HG03354 (cell line): Measurements from ENCODE around the gene SND1.

Experiments
- ATAC-seq: cut with Tn5 transposase; IDR thresholded peaks from one replicate; pipeline ENCODE4 v1.9.1; 2021; ENCODE audit warnings: mild to moderate bottlenecking; ENCODE audit not compliant: unreplicated experiment, poor library complexity, severe bottlenecking

SND1 gene

DNA sequence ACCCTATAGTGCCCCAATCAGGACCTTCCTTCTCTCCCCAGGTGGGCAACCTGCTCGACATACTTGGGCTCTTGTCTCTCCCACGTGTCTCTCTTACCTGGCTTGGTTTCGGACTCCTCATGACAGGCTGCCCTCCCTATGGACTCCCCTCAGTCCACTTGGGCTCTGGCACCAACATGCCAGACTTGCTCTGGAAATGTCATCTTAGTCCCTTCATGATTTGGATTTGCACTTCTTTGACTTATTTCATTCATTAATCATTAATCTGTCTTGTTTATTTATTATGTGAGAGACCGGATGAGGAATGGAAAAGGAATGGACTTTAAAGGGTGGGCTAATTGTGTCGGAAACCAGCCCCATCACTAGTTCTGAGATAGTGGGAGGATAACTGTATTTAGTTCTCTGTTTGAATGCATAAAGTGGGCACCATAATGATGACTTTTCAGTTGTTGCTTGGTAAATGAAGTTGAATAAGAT is 108.0 kb downstream of the SND1 start:
- no peak for ATAC-seq

- ATAC-seq, result no peak
These were observed 108.5 kb downstream of the SND1 start for GRCh38 chr7:127760436-127761031.

- ATAC-seq, result no peak
These were observed 109.2 kb downstream of the SND1 start for GRCh38 chr7:127761196-127761595.

DNA sequence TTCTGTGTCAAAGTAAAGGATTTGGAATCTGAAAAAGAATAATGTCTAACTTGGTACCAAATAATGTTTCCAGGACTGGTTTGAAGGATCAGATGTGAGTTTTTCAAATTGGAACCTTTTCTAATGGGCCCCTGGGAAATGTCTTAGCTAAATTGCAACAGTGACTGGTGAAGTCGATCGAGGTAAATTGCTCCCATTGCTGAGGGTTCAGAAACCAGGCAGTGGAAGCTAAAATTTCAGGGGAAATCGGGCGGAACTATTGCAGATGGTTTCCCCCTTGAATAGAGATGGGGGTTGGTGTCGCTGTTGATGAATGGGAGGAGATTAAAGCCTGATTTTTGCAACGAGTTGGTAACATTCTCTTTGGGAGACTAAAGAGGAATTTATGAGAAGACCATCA is 112.7 kb downstream of the SND1 start:
- ATAC-seq, result no peak

GRCh38 chr7:127765150-127765549 is 113.2 kb downstream of the SND1 start:
- no peak for ATAC-seq

DNA sequence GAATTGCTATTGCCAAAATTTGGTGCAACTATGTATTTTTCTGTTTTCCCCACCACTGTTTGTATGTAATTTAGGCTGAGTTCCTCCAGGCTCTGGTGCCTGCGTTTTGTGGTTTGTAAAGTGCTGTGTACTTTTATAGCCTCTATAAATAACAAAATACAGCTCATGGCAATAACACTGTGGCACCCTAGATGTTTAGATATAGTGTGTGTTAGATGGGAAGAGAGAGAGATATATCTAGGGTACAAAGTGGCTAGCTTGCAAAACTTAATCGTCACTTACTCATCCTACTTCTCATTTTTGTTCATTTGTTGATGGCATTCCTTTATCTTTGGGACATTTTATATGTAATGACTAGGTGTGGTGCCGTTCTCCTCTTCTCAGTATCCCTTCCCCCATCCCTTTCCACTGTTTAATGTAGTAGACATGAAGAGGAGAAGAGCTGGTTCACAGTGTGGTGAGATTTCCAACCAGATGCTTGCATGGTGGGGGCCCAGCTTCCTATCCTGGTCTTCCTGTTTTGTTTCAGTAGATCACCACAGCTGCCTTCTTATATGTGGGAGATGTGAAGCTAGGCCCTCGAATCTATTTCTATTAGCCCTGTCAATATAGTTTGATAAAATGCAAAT is 115.0 kb downstream of the SND1 start:
- no peak for ATAC-seq

DNA sequence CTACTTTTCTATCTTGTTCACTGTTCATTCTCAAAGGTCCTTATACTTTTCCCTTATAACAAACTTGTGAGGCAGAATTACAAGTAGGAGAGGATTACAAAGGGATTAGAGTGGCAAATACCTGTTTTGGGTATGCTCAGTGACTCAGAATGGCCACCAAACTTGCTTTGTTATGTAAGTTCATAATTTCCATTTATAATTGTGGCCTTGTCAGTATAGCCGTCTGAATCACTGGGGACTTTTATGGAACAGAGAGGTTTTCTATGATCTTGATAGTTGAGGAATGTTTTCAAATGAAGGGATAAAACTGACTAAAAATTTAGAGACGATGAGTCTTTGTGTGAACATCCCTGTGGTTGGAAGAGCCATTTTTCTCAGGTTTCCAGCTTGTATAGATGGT is 116.2 kb downstream of the SND1 start:
- no peak for ATAC-seq

DNA sequence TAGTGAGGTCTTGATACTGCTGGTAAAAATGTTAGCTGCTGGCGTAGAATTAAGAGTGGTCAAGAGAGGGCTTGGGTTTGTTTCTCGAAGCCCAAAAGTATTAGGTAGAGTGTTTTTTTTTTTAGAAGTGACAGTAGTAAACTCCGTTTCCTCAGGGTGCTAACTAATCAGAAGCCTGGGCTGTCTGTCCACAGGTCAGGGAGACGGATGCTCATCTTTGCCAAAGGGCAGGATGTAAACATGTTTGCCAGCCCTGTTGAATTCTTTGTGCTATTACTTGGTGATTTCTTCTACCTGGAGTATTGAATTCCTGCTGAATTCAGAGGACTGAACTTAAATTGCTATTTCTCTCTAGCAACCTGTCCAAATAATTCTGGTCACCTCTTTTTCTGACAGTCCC is 117.1 kb downstream of the SND1 start:
- no peak for ATAC-seq

DNA sequence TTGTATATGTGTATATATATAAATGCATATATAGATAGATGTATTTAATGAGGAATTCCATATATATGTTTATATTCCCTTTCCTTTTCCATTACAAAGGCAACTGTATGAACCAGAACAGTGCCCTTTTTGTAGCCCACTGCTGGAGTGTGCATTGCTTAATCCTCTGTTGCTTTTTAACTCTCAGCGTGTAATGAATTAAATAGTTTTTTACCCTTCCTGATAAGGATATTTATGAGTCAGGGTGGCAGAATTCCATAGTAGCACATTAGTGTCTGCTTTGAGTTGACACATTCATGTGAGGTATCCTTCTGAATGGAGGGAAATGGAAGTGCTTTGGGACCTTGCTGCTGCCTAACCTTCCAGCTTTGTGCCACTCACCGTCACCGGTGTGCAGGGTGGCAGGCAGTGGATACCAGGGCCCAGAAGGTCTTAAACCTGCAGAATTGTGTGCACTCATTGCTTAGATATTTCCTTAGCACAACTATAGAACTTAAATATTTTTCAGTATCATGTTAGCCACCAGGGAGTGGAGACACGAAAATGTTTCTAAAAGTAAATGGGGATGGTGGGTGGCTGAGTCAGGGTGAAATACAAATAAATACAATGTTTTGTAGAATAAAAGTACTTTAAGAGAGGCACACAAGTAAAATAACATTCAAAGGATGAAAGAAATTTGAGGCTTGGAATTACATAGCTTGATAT is 117.9 kb downstream of the SND1 start:
- no peak for ATAC-seq

GRCh38 chr7:127770885-127771284 is 118.9 kb downstream of the SND1 start:
- no peak for ATAC-seq

DNA sequence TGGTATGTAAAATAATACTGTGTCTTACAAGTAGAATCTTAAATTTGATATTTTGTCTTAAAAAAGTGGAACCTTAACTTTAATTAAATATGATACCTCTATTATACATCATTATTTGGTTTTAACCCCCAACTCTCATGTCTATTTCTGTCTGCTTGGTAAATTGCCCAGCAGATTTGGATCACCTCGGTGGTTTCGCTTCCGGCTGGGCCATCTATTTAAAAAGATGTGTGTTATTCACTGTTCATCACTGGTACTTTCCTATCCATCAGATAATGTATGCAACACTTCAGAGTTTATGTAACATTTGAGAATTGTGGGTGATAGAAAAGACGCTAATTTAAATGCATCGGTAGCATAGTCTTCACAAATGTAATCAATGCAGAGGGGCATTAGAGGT is 119.7 kb downstream of the SND1 start:
- ATAC-seq, result no peak

DNA sequence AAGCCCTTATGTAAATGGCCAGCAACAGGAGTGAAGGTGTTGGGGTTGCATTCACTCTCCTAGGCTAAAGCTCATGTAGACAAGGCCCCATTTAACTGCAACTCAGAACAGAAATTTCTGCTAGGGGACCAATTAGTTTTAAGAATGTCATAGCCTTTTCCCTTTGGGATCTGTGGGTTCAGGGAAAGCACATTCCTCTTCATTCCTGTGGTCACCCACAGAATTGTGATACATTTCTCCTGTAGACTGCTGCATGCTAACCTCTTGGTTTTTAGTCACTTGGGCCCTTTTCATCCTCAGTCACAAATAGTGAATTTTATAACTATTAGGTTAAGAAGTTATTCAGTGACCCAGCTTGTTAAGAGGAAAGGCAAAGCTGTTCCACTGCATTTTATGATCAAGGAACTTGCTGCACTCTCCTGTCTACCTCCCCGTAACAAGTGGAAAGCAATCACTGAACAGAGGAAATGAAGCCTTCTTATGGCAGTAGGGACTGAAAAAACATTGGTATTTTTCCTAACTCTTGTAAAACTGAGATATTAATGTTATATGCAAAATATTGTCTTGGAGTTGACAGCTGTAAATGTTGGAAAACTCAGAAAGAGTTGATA is 124.9 kb downstream of the SND1 start:
- no peak for ATAC-seq

DNA sequence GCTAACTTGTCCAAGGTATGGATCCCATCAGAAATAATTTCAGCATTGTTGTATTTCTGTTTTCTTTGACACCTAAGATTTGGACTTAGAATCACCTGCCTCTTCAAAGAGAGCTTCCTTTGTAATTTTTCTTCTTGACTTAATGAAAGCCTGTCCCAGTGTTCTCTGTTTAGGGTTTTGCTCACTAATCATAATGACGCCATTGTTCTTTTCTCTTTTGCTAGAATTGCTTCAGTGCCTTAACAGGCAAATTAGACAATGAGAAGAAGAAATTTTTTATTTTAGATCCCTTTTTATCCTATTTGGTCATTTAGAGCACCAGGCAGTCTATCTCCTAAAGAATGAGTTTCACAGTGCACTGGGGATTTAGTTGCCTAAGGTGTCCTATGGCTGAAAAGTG is 128.5 kb downstream of the SND1 start:
- ATAC-seq, result no peak

GRCh38 chr7:127781081-127781480 is 129.1 kb downstream of the SND1 start:
- ATAC-seq, result no peak

GRCh38 chr7:127782075-127782474 is 130.1 kb downstream of the SND1 start:
- no peak for ATAC-seq

DNA sequence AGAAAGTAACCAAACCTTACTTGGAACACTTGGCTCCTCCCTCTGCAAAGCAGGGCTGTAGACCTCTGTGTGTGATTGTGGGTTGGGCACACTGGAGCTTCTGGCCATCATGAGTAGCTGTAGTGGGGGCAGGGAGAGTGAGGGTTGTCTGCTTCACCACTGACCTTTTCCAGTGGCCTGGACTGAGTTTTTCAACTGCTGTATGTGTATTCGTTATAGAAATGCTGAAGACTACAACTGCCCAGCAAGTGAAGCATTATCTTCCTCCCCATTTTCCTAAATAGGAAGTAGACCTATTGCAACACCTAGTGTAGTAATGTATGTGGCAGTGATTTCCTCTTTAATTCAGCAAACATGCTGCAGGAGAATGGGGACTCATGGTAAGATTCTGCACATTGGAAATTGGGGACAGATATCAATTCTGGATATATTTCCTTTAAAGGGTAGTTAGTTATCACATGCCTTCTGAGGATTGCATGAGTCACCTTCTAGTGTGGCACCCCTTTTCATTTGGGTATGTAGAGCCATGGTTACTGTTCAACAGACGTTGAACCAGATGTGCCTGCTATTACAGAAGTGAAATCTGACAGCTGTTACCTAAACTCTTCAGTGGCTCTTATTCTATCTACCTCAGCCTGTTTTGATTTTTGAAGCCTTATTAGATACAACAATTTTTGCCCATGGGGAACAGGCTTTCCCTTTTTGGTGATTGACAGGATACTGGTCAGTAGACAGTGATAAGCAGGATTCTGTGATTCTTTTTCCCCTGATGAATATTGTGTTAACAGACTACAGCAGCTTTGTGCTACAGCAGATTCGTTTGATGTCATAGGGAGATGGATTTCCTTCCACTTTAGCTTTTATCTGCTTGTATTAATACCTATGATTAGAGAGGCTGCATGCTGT is 130.9 kb downstream of the SND1 start:
- peak; percentile 97 for ATAC-seq

GRCh38 chr7:127786184-127786583 is 134.2 kb downstream of the SND1 start:
- no peak for ATAC-seq

DNA sequence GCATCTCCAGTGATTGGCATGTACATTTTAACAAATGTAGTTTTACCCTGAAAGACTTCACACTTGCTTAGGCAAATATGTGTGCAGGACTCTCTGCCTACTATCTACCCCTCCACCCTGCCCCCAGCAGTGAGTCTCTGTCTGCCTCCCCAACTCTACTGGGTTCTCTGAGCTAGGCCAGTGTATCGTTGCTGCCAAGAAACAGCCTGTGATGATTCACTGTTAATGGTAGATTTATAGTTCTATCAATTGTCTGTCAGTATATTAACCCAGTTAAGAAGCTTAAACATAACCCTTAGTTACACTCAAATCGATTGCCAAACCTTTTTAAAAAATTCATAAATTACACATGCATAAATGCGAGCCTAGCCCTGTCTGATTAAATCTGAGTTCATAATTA is 137.0 kb downstream of the SND1 start:
- no peak for ATAC-seq

DNA sequence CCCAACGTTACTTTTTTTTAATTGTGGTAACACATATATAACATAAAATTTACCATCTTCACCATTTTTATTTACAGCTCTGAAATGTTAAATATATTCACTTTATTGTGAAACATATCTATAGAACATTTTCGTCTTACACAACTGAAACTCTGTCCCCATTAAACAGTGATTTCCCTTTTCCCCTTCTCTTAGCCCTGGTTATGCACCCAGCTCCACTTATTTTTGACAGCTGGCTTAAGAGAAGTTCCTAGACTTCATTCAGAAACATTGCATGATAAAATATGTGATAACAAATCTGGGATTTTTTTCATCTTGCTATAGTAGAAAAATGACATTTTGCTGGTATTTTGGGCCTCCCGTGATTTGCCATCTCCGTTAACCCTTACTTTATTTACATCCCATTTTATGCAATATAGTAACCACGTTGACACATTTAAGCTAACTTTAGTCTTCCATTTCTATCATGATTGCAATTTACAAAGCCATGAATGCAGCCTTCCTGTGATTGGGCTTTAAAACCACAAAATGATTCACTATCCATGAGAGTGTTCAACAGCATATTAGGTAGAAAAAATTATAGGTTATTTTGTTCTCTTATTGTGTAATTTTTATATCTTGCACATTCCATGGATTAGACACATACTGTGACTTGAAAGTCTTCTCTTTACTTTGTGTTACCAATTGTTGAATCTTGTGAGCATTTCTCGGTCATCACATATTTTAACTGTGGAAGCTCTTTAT is 139.6 kb downstream of the SND1 start:
- ATAC-seq, result no peak
